Smooth muscle cell of trachea (primary cell): ENCODE measurements around the gene BRD1. TPM values are rescaled to one million over a fixed set of nuclear protein-coding genes. Genes with fewer than 3 reads are reported as not detected.

Experiments used
- total RNA-seq: library from RNA; depleted of rRNA; stranded (reverse); fragments of >200 nt; gene quantifications from 2 replicates; pipeline ENCODE4 v1.2.1, GENCODE V29; 2014

Gene BRD1
- total RNA-seq: 28.4 and 30.8 TPM in 2 replicates

GRCh38 chr22:49827853-49828598 is at the start of gene BRD1:
Gene BRD1, minus strand, starts transcription at chr22:49827873. Its CDS starts 3,556 bp downstream, at chr22:49824317.

DNA sequence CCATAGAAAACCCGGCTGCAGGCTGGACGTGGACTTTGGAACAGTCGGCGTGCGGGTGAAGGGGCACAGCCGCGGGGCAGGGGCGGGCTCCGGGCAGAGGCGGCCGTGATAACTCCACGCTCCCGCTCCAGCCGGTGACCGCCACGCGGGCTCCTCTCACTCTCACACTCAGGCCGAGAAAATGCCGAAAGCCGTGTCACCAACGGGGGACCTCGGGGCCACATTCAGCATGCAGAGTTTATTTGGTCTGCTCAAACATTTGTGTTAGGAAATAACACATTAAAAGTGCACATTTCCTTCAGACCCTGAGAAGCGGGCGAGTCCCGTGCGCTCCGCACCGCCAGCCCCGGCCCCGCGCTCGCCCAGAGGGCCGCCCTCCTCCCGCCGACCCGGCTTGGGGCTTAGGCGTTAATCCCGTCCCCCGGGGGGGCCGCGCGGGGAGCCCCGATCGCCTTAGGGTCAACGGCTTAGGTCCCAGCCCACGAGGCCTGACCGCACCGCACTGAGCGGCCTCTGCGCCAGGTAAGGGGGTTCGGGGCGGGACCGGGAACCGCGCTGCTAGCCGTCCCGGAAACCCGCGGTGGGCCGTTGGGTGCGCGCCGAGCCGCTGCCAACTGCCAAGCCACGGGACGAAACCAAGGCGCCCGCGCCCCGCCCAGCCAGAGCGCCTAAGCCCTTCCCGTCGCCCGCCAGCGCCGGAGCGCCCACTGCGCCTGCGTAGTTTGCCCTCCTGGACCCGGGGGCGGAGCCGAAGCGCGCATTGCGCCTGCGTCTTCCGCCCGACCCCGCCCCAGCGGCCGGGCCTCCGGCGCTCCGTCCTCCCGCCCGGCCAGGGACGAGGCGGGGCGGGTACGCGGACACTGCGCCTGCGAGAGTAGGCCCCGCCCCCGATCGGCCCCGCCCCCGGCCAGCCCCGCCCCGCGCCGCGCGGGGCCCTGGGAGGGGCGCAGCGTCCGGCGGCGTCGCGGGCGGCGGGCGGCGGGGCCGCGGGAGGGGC is 25.5 kb upstream of the BRD1 start, which contains the start of gene ZBED4:
ZBED4 (plus strand) TSS at position 947 of the 997 bp plus-strand sequence. CDS start 29,819 bp downstream, outside the sequence.

Other genes with a start within 250 kb of the BRD1 start
- gene ZBED4, start 26.0 kb upstream of the BRD1 start, total RNA-seq: 7.7 and 8.8 TPM in 2 replicates
- 18.0 and 36.6 TPM in 2 replicates for gene ALG12, start 90.6 kb upstream of the BRD1 start, total RNA-seq
- 82.6 and 85.8 TPM in 2 replicates for gene CRELD2, start 90.8 kb upstream of the BRD1 start, total RNA-seq
- 36.5 and 53.8 TPM in 2 replicates for gene PIM3, start 132.9 kb upstream of the BRD1 start, total RNA-seq
- gene IL17REL, start 184.9 kb upstream of the BRD1 start, total RNA-seq: under 0.01 TPM in 2 replicates
- gene TTLL8, start 230.4 kb upstream of the BRD1 start, total RNA-seq: not detected in 2 replicates